GM04503 (cell line): ENCODE results near the gene TRMT2A.
"Not testable (repeated sequence)": the region's sequence is repeated elsewhere in the genome, so short reads cannot be mapped to it uniquely, and the experiment has no call there.

ENCODE experiments used
- DNase-seq: peaks from one replicate; pipeline ENCODE4 v3.0.0-alpha.2; 2012; ENCODE audit warnings: low read depth

Gene TRMT2A

GRCh38 chr22:20084547-20085413, 32.2 kb downstream of the TRMT2A start:
- no peak for DNase-seq

DNA sequence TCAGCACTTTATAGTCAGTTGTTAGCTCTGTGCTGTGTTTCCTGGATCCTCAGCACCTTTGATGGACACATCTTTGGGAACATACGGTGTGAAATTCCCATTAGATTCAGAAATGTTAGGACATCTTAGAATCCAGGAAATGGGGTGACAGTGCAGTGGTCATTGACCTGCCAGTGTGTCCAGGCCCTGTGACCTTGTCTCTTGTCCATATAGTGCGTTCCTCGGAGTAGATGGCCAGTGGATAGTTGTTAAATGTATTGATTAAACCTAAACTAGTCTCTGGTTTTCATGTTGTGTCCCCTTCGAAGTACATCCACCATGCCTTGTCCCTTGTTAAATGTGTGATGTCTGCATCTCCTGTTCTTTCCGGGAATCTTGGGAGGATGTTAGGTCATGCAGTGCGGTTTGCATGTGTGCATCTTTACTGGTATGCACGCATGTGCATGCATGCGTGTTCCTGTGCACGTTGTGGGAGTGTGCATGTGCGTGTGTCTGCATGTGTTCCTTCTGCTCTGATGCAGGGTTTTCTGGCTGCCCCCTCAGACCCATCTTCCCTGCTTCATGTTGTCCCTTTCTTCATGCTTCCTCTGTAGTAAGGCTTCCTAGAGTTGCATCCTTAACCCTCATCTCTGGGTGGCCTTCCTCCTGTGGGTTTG, 33.0 kb downstream of the TRMT2A start:
- DNase-seq: no peak

DNA sequence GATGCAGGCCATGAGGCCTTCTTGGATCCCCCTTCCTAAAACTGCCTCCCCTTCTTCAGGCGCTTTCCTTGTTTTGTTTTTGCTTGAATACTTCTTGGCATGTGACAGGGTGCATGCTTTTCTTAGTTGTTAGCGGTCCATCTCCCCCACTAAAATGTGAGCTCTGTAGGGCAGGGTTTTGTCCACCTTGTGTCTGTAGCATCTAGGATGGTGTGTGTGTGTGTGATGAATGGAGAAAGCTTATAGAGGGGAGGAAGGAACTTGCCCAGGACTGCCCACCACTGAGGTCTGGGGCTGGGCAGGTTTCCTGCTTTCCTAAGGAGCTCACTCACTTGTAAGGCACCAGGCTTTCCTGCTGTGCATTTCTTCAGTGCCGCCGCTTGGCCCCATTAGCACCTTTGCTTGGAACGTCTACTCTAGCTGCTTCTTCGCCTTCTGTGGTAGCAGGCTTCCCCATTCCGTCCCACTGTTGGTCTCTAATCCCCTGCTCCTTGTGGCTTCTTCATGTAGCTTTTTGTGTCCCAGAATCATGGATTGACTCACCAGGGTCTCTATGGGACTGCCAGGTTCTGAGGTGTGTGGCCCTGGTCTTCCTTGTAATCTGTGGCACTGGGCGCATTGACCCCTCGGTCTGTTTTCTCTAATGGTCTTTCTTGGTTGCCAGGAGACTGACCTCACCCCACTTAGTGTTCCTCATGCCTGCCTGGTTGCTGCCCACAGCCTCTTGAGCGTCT, 33.7 kb downstream of the TRMT2A start:
- DNase-seq: no peak

DNA sequence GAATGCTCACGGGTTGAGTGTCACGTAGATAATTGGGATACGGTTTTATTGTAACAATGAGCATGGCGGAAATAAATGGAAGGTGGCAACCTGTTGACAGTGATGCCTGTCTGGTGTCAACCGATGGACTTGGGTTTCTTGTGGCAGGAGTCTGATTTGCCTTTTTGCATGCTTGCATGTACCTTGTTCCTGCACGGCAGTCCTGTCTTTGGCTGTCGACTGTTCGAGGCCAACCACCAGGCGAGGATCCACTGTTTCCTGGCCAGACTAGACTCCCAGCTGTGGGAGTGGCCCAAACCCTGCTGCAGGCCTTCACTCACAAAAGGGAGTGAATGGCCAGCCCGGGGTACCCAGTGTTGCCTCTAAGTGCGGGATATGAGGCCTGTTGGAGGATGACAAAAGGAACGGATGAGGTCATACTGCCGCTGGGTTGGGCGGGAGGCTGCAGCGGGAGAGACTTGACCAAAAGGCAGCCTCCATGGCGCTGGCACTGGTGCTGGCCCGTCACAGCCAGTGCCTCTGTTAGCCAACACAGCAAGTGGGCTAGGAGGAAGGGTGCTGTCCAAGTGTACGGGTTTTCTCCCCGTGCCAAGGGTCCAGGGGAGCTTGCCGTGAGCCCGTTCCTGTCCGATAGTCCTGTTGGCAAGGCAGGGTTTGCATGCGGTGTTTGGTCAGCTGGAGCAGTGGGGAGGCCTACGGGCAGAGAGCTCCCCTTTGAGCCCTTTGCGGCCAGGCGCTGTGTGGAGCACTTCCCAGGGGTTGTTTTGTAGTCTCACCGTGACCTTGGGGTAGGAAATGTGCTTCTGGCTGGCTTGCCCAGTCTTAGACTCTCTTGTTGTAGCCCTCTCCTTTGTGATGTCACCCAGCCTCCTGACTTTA, 36.0 kb downstream of the TRMT2A start:
- DNase-seq: no peak

DNA sequence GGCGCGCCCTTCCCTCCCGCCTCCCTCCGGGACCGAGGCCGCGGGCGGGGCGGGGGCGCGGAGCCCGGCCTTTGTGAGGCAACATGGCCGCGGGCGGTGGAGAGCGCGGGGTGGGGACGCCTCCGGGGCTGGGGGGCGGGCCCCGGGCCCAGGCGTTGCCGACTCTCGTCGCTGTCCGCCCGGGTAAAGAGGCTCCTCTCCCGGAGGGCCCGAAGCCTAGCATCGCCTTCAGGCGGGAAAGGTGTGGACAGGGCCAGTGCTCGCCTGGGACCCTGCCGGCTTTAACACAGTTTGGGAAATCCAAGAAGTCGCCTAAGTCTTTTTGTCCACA, 36.6 kb downstream of the TRMT2A start:
- DNase-seq: no peak

DNA sequence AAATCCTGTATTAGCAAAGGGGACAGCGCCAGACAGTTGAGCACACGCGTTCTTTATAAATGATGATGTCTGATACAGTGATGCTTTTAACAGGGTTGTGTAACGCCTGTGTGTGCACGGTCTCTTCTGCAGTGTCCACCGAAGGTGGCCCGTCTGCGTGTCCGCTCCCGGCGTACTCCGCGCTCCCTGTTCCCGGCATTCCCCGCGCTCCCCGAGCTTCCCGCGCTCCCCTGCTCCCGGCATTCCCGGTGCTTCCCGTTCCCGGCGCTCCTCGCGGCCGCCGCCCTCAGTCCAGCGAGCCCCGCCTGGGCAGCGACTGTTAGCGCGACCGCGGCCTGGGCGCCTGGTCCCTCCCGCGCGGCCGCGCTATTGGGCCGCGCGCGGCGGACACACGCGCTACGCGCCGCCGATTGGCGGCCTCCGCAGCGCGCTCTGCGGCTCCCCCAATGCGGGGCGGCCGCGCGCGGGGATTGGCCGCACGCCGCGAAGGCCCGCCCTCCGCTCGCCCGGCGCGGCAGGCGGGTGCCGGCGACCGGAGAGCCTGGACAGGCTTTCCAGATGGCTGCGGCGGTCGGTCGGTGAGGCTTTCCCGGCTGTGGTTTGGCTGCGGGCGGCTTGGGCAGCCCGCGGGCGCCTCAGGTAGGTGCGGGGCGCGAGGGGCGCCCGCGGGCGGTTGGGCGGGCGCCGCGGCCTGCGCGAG, 37.1 kb downstream of the TRMT2A start, which contains the start of gene DGCR8:
TSS of gene DGCR8 (plus strand) at position 497 of the 700 bp plus-strand sequence. CDS start 5,723 bp downstream, outside the sequence.
- DNase-seq: peak; percentile 73

DNA sequence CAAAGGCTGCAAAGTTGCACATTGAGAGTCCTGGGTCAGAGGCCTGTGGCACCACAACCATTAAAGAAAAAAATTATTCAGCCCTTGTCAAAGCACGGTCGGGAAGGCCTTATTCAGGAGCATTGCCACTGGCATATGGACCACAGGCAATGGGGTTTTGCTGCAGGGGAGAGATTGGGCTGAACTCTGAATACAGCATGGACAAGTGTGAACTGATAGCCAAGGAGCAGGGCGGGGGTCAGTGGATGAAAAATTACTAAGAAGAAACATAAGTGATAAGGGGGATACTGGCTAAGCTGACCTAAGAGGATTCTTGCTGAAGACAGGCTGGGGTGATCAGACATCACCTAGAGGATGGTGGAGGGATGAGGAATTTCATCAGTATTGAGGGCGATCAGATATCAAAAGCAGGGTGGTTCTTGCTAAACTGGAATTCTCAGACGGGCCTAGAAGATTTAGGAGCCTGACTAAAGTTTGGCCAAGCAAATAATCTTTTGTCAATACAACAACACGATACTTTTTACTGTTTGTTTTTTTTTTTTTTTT, 40.3 kb downstream of the TRMT2A start:
- no peak for DNase-seq

DNA sequence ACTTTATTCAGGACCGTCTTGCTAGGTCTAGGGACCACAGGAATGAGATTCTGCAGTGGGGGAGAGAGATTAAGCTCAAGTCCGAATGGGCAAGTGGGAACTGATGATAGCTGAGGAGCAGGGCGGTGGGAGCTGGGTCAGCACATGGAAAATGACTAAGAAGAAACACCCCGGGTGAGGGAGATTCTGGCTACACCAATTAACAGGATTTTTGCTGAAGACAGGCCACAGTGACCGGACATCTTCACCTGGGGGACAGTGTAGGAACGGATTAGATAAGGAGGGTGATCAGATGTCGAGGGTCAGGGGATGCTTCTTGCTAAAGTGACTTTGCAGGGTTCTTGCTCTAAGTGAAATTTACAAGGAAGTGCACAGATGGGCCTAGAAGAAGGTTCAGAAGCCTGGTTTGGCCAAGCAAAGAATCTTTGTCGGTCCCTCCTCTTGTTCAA, 45.5 kb downstream of the TRMT2A start:
- no peak for DNase-seq

DNA sequence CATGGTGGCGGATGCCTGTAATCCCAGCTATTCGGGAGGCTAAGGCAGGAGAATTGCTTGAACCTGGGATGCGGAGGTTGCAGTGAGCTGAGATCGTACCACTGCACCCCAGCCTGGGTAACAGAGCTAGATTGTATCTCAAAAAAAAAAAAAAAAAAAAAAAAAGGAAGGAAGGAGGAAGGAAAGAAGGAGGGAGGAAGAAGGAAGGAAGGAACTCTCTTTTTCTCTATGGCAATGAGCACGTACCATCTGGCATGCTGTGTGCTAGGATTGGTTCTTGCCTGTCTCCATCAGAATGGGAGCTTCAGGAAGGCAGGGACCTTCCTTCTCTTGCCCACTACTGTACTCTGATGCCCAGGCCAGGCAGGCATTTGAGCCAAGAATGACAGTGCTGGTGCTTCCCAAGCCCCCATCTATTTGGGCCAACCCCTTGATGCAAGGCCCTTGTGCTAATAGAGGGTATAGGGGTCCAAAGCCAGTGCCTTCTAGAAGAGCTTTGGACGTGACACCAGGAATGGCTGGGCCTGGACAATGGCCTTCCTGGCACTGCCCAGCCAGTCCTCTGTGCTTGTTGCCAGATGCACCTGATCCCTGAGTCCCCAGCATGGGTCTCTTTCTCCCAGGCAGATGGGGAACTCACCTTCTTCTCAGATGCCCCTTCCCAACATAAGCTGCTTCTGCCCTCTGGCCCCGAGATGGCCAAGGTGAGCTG, 47.5 kb downstream of the TRMT2A start:
- no peak for DNase-seq

GRCh38 chr22:20068640-20069039, 48.4 kb downstream of the TRMT2A start:
- DNase-seq: no peak

- DNase-seq: not testable (repeated sequence)
These were observed 49.7 kb downstream of the TRMT2A start for GRCh38 chr22:20067384-20067682.

DNA sequence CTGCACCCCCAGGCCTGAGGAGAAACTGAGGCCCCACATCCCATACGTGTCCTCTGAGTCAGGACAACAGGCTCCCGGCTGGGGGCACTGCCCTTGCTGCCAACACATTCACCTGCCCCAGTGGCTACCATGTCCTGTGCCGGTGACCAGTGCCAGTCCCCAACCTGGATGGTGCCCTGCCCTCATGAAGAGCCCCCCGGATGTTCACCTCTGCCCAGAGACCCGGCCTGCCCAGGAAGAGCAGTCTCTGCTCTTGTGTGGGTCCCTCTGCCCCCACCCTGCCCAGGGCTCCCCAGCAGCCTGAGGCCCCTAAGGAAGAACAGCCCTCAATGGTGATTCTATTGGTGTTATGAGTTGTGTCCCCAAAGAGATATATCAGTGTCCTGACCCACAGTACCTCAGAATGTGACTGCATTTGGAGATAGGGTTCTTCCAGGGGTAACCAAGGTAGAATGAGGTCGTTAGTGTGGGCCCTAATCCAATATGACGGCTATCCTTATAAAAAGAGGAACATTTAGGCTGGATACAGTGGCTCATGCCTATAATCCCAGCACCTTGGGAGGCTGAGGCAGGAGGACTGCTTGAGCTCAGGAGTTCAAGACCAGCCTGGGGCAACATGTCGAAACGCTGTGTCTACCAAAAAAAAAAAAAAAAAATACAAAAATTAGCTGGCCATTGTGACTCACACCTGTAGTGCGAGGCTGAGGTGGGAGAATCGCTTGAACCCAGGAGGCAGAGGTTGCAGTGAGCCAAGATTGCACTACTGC, 50.2 kb downstream of the TRMT2A start:
- no peak for DNase-seq

GRCh38 chr22:20065896-20066616, 51.0 kb downstream of the TRMT2A start:
- no peak for DNase-seq

DNA sequence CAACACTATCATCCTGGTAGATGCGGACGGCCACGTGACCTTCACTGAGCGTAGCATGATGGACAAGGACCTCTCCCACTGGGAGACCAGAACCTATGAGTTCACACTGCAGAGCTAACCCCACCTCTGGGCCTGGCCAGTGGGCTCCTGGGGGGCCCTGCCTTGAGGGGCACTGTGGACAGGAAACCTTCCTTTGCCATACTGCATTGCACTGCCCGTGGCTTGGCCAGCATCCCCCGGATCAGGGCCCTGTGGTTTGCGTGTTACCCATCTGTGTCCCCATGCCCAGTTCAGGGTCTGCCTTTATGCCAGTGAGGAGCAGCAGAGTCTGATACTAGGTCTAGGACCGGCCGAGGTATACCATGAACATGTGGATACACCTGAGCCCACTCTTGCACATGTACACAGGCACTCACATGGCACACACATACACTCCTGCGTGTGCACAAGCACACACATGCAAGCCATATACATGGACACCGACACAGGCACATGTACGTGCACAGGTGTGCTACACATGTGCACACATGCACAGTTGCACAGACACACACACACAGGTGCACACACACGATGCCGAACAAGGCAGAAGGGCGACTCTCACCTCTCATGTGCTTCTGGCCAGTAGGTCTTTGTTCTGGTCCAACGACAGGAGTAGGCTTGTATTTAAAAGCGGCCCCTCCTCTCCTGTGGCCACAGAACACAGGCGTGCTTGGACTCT, 52.3 kb downstream of the TRMT2A start:
- no peak for DNase-seq

GRCh38 chr22:20064140-20064480, 52.9 kb downstream of the TRMT2A start:
- DNase-seq: no peak

GRCh38 chr22:20063271-20064139, 53.5 kb downstream of the TRMT2A start:
- DNase-seq: no peak

DNA sequence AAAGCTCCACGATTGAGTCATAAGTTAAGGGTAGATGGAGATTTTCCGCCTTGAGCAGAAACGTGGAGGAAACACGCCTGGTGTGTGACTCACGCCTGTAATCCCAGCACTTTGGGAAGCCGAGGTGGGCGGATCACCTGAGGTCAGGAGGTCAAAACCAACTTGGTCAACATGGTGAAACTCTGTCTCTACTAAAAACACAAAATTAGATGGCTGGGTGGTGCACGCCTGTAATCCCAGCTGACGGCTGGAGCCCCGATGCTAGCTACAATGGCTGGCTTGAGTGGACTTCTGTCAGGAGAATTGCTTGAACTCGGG, 54.3 kb downstream of the TRMT2A start:
- no peak for DNase-seq
